ENCODE results near the gene TJP3.

- no peak for TF ChIP-seq POLR2AphosphoS5 (IDR thresholded peaks at IDR 0.05; ENCODE audit: low read depth, low read length)
- no peak for TF ChIP-seq SIN3A (IDR thresholded peaks at IDR 0.05; ENCODE audit: borderline replicate concordance, insufficient read depth, low read length)
- TF ChIP-seq REST (IDR thresholded peaks at IDR 0.05; ENCODE audit: insufficient read depth in 1 of 2, low read depth in 2 of 2, low read length in 2 of 2): no peak
Measured at GRCh38 chr19:3678188-3678587, 30.0 kb upstream of the TJP3 start.

All from PFSK-1 (cell line).